Left colon (tissue), 2 donors: ENCODE measurements around the gene DENND2D. TPM values are rescaled to one million over a fixed set of nuclear protein-coding genes. Genes with fewer than 3 reads are reported as not detected.

ENCODE experiments used
- ATAC-seq: fragments of 200-7000 bp; cut with Tn5 transposase; one replicate; pipeline ENCODE4 v1.9.1; 2020; ENCODE audit warnings: mild to moderate bottlenecking, moderate library complexity
- DNase-seq, 2 donors: peaks; one replicate each; pipeline ENCODE4 v3.0.0-alpha.2; 2020
- intact Hi-C, 2 donors: fragments of 100-400 bp; cut with DNase I in 1 of 2; cut with micrococcal nuclease in 1 of 2; formaldehyde crosslinking; loops; one replicate each; pipeline versions ENCODE4 v1.11.2 to v1.14.0; 2022; cut with DNase I, micrococcal nuclease
- total RNA-seq, 2 donors: library from RNA; stranded (reverse); fragmentation: NEBNext Ultra II Directional; extraction: Animal tissue kit (Norgen Biotek cat#: 25700); gene quantifications; one replicate each; pipeline ENCODE4 v1.2.1, GENCODE V29; 2021
- donor health status: DM: no; HTN: no; CAD: no.
- donor health status: DM: yes; HTN: yes; CAD: no.

Gene DENND2D
- total RNA-seq, 2 donors from 2014 or later, result 54.1 to 63.5 TPM

DNA sequence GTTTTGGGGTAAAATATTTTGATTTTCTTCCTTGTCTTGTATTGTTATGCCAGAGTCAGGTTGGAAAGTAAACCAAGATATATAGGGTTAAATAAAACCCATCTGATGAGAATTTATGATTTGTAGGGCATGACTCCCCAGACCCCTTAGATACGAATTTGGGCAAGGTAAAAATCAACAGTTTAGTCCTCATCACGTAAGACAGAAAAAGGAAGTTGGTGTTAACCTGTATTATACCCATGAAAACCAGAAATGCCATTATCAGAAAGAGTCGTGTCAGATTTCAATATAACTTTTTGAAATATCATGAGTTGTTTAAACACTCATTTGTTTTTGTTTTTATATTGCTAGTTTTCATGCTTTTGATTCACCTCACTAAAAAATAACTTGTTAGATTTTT lies 48.6 kb downstream of the DENND2D start:
- ATAC-seq, result no peak
- no peak for DNase-seq
- intact Hi-C loops, result no loop called here

DNA sequence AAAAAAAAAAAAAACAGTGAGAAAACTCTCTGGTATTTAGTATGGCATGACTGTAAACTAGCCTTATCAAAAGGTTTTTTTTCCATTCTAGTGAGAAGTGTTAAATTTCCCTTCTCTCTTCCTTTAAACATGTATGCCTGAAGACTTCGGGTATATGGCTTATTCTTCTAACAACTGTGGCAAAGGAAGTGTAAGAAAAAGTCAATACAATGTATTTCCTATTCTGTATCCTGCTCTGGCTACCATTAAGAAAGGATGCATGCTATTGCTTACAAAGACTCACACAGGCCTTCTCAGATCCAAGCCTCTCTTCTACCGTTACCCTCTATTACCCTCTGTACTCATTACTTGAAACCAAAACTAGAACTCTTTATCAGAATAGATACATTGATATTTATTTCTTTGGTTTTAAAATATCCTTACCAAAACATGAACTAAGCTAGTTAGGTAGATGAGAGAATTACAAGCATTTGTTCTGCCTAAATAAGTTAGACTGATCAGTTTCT lies 52.0 kb downstream of the DENND2D start:
- ATAC-seq, result no peak
- DNase-seq, result no peak
- intact Hi-C loops, result no loop called here

GRCh38 chr1:111147948-111148347 lies 52.5 kb downstream of the DENND2D start:
- ATAC-seq (no peak), DNase-seq (no peak)
- intact Hi-C loops, result no loop called here

DNA sequence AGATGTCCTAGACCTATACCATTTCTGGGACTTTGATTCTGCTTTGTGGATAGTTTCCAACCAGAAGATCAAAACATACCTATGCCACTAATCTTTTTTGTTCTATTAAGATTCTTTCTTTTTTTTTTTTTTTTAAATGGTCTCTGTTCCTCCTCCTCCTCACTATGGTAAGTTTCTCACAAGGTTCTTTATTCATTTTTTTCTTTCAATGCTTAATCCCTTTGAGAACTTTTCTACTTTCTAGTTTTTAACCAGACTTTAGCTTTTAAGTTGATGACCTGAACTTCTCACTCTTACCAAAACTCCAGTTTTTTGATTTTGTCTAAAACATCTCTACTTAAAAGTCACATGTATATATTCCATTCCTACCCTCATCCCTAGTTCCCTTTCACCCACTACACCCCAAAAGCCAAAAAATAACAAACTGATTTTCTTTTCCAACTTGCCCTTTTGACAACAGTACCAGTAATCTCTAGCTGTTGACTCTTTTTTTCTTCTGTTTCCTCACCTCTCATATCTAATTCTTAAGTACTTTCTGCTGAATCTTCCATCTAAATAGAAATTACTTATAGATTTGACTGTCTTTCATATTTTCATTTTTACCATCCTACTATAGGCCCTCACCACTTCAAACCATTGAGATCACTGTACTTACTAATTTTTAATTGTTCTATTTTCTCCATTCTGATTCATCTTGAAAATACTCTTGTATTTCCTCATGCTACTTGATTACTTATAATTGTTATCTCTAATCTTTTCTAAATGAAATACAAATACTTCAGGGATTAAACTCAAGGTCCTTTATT lies 54.3 kb downstream of the DENND2D start:
- intact Hi-C loops, result no loop called here
- ATAC-seq (no peak), DNase-seq (no peak)

DNA sequence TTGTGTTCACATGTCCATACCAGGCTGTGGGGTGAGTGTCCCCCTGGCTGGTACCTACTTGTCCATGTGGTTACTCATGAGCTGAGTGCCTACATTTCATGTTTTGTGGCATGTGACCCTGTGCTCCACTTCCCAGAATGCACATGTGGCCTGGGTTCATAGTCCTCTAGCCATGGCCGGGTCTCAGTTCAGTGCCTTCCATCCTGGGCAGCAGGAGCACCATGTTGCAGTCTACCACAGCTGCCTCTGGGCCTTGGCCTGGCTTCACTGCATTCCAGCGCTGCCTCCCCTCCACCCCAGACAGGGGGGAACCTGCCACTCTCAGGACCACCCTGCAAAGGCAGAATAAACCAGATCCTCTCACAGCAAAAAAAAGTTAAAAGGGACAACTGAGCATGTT lies 54.9 kb downstream of the DENND2D start:
- intact Hi-C loops, result no loop called here
- ATAC-seq, result no peak
- DNase-seq, result no peak

GRCh38 chr1:111142356-111142975 lies 58.0 kb downstream of the DENND2D start:
- no peak for DNase-seq
- ATAC-seq, result no peak
- intact Hi-C loops, result no loop called here

DNA sequence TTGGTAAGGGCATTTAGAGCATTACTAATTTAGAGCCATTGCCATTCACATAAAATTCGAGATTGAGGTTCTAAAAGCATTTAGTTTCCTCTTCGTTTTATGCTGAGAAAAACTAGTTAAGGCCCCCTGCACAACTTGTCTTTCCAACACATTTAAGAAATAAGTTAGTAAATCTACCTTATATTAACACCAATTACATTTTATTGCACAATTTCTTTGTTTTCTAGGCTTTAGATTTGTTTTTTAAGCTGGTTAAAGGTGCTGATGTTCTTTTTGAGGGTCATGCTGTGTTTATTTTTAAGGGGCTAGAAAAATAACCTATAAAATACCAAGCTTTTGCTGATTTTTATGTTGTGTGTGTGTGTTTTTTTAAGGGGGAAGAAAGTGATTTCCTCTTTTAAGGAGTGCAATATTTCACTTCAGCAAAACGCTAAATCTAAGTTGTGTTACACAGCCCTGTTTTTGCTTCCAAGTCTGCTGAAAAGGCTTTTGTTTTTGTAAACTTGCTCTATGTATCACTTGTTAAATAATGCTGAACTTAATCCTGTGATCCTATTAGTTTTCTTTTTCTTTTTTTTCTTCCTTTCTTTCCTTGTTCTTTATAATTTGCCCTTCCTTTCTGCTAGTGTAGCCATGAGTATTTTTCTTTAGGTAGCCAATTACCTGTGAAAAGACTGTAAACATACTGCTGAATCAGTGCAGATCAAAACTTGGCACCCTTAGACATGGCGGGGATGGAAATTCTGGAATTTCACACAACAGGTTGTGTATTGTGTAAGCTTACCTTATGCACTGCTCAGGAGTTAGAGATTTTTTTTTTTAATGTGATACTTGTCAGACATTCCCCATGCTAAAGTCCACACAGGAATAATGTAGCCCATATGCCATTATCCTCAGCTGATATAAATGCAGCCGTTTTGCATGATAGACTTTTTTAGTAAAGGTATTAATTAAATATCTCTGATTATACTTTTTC lies 58.9 kb downstream of the DENND2D start:
- DNase-seq (no peak), ATAC-seq (no peak)
- intact Hi-C loops, result no loop called here

DNA sequence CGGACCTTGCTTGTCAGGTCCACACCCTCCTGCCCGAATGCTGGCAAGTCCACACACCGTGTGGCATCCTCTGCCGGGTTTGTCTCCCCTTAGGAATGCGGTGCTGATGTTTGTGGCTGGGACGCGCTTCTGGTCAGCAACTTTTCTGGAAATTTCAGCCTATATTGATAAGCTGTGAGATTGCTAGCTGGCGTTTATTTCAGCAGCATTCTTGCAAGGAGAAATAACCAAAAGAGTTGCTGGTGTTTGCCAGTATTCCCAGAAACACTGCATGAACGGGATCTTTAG lies 59.8 kb downstream of the DENND2D start:
- intact Hi-C loops, result no loop called here
- ATAC-seq, result peak; percentile 79
- peak in 1 of 2 donors; percentile 64 for DNase-seq

- intact Hi-C loops, result no loop called here
- DNase-seq, result peak; percentile 99 to 100
These were observed 60.3 kb downstream of the DENND2D start, which contains the start of the genes CEPT1 and DRAM2 for GRCh38 chr1:111139956-111140679. CEPT1 (plus strand) TSS chr1:111140223; CDS start chr1:111147715, 7,492 bp downstream. DRAM2 (minus strand) TSS chr1:111140093; CDS start chr1:111131554, 8,539 bp downstream.

DNA sequence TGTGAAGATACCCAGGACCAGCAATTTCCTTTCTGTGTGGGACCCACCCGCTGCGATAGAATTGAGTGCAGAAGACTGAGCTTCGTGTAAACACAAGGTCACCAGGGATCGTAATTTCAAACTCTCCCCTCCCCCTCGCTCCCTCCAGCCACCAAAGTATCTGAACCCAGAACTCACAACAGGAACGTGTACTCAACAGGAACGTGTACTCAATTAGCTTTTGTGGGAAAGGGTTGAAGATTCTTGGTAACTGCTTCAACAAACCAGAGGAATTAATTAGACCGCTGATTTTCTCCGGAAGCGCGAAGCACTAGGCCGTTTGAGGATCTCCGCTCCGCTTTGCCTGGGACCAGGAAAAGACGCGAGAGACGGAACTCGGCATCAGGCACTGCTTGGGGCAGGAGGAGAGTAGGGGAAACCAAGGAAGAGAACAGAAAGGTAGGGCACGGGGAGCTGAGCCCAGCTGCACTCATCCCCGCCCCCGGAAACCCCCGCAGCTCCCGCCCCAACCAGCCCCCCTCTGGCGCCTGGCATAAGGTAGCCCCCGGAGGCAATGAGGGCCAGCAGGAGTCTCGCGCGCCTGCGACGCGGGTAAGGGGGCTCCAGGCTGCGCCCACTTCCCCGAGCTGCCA lies 61.0 kb downstream of the DENND2D start:
- peak; percentile 60 to 61 for DNase-seq
- ATAC-seq, result peak; percentile 60
- intact Hi-C loops, result no loop called here

More at GRCh38 chr1:111139956-111140679, 60.3 kb downstream of the DENND2D start, which contains the start of the genes CEPT1 and DRAM2:
- ATAC-seq, result peak; percentile 94

Other genes with a start within 250 kb of the DENND2D start
- 1 to 10 TPM; 6.5 to 9.1 TPM for gene LRIF1, start 236.7 kb downstream of the DENND2D start, total RNA-seq
- gene DRAM2, start 60.6 kb downstream of the DENND2D start, total RNA-seq, result 10 to 100 TPM; 59.8 to 62.1 TPM
- gene CEPT1, start 60.4 kb downstream of the DENND2D start, total RNA-seq, result 10 to 100 TPM; 30.8 to 37.0 TPM
- gene CHI3L2, start 27.1 kb upstream of the DENND2D start, total RNA-seq, result 1 to 10 TPM in 1 of 2 donors, under 1 TPM in 1; 0.40 to 1.2 TPM
- not detected for gene CHIA, start 90.2 kb upstream of the DENND2D start, total RNA-seq
- gene OVGP1, start 227.1 kb upstream of the DENND2D start, total RNA-seq, result 1 to 10 TPM; 1.6 to 3.1 TPM
- 10 to 100 TPM; 20.5 to 26.6 TPM for gene WDR77, start 248.6 kb upstream of the DENND2D start, total RNA-seq
- gene ATP5PB, start 248.8 kb upstream of the DENND2D start, total RNA-seq, result 100 to 1,000 TPM; 410 to 461 TPM